Fibroblast of lung (primary cell): ENCODE results near the gene ZC3H11A. TPM values are rescaled to one million over a fixed set of nuclear protein-coding genes. Genes with fewer than 3 reads are reported as not detected.

ENCODE experiments used
- DNase-seq, 2 donors: peaks; one replicate each; pipeline versions ENCODE4 v3.0.0 to v3.0.0-alpha.2; 2010; ENCODE audit warnings: low read depth in 2 of 2
- H2AFZ ChIP-seq: 2 replicates; pipeline ENCODE4 v1.5.1; 2012; ENCODE audit warnings: low read length, control low read depth, inconsistent platforms
- H3K27ac ChIP-seq: 2 replicates; pipeline ENCODE4 v1.5.1; 2011; ENCODE audit warnings: low read length, control low read depth; ENCODE audit not compliant: insufficient read depth
- H3K27me3 ChIP-seq: 2 replicates; pipeline ENCODE4 v1.5.1; 2011; ENCODE audit warnings: mild to moderate bottlenecking, low read length; ENCODE audit not compliant: control insufficient read depth, insufficient read depth
- H3K36me3 ChIP-seq: 2 replicates; pipeline ENCODE4 v1.5.1; 2011; ENCODE audit warnings: low read length; ENCODE audit not compliant: control insufficient read depth, insufficient read depth
- H3K4me1 ChIP-seq: 2 replicates; pipeline ENCODE4 v1.5.1; 2011; ENCODE audit warnings: low read length; ENCODE audit not compliant: control insufficient read depth, insufficient read depth; ENCODE audit errors: extremely low read depth
- H3K4me2 ChIP-seq: 2 replicates; pipeline ENCODE4 v1.5.1; 2011; ENCODE audit warnings: low read length, control low read depth; ENCODE audit not compliant: insufficient read depth; ENCODE audit errors: extremely low read depth
- H3K4me3 ChIP-seq, 4 experiments: fragments of 200-600 bp in 1 of 4; sonication (generic) in 1 of 4; replicated peaks in 1 of 4; 2 replicates each; pipeline ENCODE4 v1.5.1; 2011 to 2016; ENCODE audit warnings: low read length in 4 of 4, low read depth in 3 of 4, mild to moderate bottlenecking in 3 of 4, control low read depth in 2 of 4, inconsistent platforms in 1 of 4, mixed read lengths in 1 of 4; ENCODE audit not compliant: insufficient read depth in 1 of 4; ENCODE audit errors: control extremely low read depth in 1 of 4
- H3K79me2 ChIP-seq: 2 replicates; pipeline ENCODE4 v1.5.1; 2012; ENCODE audit warnings: mild to moderate bottlenecking, low read length, inconsistent platforms; ENCODE audit not compliant: control insufficient read depth, insufficient read depth
- H3K9ac ChIP-seq: 2 replicates; pipeline ENCODE4 v1.5.1; 2011; ENCODE audit warnings: mild to moderate bottlenecking, low read length, control low read depth; ENCODE audit not compliant: insufficient read depth
- H3K9me3 ChIP-seq: 2 replicates; pipeline ENCODE4 v1.5.1; 2012; ENCODE audit warnings: low read depth, low read length; ENCODE audit not compliant: control insufficient read depth, insufficient read depth
- H4K20me1 ChIP-seq: 2 replicates; pipeline ENCODE4 v1.5.1; 2011; ENCODE audit warnings: low read length; ENCODE audit not compliant: control insufficient read depth, insufficient read depth; ENCODE audit errors: extremely low read depth
- CTCF ChIP-seq, 2 donors: IDR thresholded peaks in 1 of 2; conservative IDR thresholded peaks in 1 of 2; 1 replicate in 1 of 2; 2 replicates in 1 of 2; pipeline ENCODE4 v1.5.1; 2011 to 2012; ENCODE audit warnings: low read length in 2 of 2, control low read depth in 1 of 2, inconsistent platforms in 1 of 2, low read depth in 1 of 2, mild to moderate bottlenecking in 1 of 2
- EZH2 ChIP-seq: IDR thresholded peaks from 2 replicates; pipeline ENCODE4 v1.5.1; 2012; ENCODE audit warnings: low read length, control low read depth, mild to moderate bottlenecking; ENCODE audit errors: missing control alignments
- polyA plus RNA-seq, 2 donors: library from polyadenylated mRNA; depleted of rRNA in 1 of 2; stranded (reverse) in 1 of 2; unstranded in 1 of 2; fragments of >200 nt; gene quantifications; 2 replicates each; pipeline ENCODE4 v1.2.1, GENCODE V29; 2011 to 2012; ENCODE audit warnings: missing spikeins in 1 of 2
- total RNA-seq: library from RNA; depleted of rRNA; stranded (reverse); fragments of >200 nt; gene quantifications from 2 replicates; pipeline ENCODE4 v1.2.1, GENCODE V29; 2014

Gene ZC3H11A
- total and polyA plus RNA-seq, 2 donors (not counting 1 experiment from before 2014, with no cell fraction given) = 88.0 to 98.6 TPM

DNA sequence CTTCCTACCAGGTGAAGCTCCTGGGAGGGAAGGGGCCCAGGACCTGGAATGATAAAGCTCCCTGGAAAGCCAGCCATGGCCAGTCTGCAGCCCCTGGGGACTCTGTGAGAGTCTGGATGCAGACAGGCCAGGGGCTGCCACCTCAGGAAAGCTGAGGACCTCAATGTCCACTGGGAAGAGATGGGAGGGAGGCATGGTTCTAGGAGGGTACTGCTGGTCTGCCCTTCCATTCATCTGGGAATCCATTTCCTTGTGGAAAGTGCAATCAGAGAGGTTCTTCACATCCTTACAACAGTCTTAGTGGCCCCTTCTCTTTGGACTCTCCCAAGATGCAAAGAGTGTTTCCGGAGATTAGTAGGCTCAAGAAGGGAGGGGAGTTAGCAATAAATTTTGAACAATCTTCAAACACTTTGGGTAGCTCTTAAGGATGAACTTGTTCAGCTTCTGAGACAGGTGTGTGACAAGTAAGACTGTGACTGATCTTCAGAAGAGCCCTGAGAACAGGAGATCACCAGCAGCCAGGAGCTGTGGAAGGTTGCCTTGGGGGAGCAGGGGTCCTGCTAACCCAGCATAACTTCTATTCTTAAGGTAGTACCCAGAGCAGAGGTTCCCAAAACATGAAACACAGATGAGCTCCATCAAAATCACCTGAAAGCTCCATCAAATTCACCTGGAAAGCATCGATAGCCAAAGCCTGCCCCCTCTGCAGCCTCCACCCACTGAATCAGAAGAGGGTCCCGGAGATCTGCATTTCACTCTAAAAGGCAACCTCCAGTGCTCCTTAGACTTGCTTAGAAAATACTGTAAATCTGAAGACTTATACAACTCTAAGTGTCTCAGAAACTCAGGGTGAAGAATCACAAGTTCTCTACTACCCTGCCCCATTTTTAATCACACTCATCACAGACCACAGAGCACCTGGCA, 31.1 kb upstream of the ZC3H11A start:
- Histone ChIP-seq H3K9ac (no peak overlapping the region), H3K27ac (no peak overlapping the region), H3K4me1 (no peaks in the 10 kb centered on the region), H2AFZ (no peak overlapping the region), H3K4me3 (no peak overlapping the region), H3K9me3 (no peaks in the 10 kb centered on the region), H3K36me3 (no peaks in the 10 kb centered on the region), H3K4me2 (no peak overlapping the region), H4K20me1 (no peaks in the 10 kb centered on the region), H3K27me3 (peaks cover 3% of the 10 kb centered on the region), H3K79me2 (no peaks in the 10 kb centered on the region)
- TF ChIP-seq EZH2 = no peak
- no peak for TF ChIP-seq CTCF (conservative IDR thresholded peaks at IDR 0.05 in 1 of 2, IDR thresholded peaks at IDR 0.05 in 1 of 2; ENCODE audit: low read depth in 1 of 2, low read length in 2 of 2)
- no peak for DNase-seq

DNA sequence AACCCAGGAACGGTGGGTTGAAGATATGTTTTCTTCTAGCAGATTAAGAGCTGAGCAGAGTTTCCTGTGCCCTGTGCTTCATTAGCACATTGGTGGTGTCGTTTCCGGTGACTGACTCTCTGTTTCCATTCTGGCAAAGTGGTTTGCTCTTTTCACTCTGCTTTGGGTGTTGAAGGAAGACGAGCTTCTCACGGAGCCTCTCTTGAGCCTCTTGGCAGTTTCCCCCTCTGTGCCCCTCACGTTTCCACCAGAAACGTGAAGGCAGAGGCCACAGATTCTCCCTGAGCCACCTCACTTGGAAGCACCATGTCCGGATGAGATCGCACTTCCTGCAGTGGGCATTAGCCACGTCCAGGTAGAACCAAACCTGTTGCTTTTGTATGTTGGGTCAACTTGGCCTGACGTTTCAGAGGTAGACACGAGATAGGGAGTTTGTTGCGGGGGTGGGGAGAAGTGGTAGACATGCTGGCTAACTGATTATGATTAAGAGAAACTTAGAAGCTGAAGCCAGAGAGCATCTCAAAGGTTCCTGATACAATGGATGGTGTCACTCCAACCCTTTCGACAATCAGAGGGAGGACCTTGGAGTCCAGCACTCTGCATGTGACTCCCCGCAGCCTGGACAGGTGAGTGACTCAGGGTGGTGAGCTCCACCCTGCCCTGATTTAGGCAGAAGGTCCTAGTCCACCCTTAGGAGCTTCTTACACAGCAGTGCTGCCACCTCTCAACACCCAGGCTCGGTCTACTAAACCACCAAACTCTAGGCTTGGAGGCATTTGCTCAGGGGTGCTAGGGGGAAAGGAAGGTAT, 30.2 kb upstream of the ZC3H11A start, which contains the start of gene LAX1:
TSS of gene LAX1 (plus strand) at position 155 of the 809 bp plus-strand sequence. CDS start at position 538, 383 bp downstream.
- no peak for TF ChIP-seq EZH2
- no peak for TF ChIP-seq CTCF (conservative IDR thresholded peaks at IDR 0.05 in 1 of 2, IDR thresholded peaks at IDR 0.05 in 1 of 2; ENCODE audit: low read depth in 1 of 2, low read length in 2 of 2)
- no peak within 1 kb of the TSS for H2AFZ ChIP-seq
- no peak within 1 kb of the TSS for H3K27ac ChIP-seq
- no peak for DNase-seq
- no peak within 1 kb of the TSS for H3K9ac ChIP-seq
- H3K36me3 ChIP-seq = no peaks in the 10 kb centered on the region
- no peak within 1 kb of the TSS for H3K4me3 ChIP-seq
- H3K79me2 ChIP-seq = no peaks in the 10 kb centered on the region
- no peaks in the 10 kb centered on the region for H3K4me1 ChIP-seq
- no peaks in the 10 kb centered on the region for H3K9me3 ChIP-seq
- no peaks in the 10 kb centered on the region for H4K20me1 ChIP-seq
- no peak within 1 kb of the TSS for H3K4me2 ChIP-seq
- peaks cover 3% of the 10 kb centered on the region for H3K27me3 ChIP-seq

DNA sequence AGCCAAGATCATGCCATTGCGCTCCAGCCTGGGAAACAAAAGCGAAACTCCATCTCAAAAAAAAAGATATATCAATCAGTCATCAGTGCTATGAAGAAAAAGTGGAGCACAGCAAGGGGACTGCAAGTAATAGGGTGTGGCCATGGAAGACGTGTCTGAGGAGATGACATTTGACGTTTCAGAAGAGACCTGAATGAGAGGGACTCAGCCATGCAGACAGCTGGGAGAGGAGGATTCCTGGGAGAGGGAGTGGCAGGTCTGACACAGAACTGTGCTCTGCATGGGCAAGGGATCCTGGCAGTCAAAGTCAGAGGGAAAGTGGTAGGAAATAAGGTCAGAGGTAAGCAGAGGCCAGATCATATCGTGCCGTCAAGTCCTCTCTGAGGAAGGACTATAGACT, 27.2 kb upstream of the ZC3H11A start:
- H3K4me1 ChIP-seq = no peaks in the 10 kb centered on the region
- no peaks in the 10 kb centered on the region for H3K9me3 ChIP-seq
- DNase-seq = no peak
- no peak overlapping the region for H3K4me2 ChIP-seq
- no peak for TF ChIP-seq CTCF (conservative IDR thresholded peaks at IDR 0.05 in 1 of 2, IDR thresholded peaks at IDR 0.05 in 1 of 2; ENCODE audit: low read depth in 1 of 2, low read length in 2 of 2)
- TF ChIP-seq EZH2 = no peak
- no peak overlapping the region for H3K27ac ChIP-seq
- H3K4me3 ChIP-seq = no peak overlapping the region
- no peaks in the 10 kb centered on the region for H3K36me3 ChIP-seq
- H3K9ac ChIP-seq = no peak overlapping the region
- no peaks in the 10 kb centered on the region for H3K79me2 ChIP-seq
- H4K20me1 ChIP-seq = no peaks in the 10 kb centered on the region
- peaks cover 12% of the 10 kb centered on the region for H3K27me3 ChIP-seq
- H2AFZ ChIP-seq = no peak overlapping the region
